ENCODE data around the gene NLRP6. TPM values are rescaled to one million over a fixed set of nuclear protein-coding genes. Genes with fewer than 3 reads are reported as not detected.
"Not testable (repeated sequence)": the region's sequence is repeated elsewhere in the genome, so short reads cannot be mapped to it uniquely, and the experiment has no call there.

Gene NLRP6
- total RNA-seq, 2 experiments from 2014 or later, result 0.25 to 0.65 TPM

DNA sequence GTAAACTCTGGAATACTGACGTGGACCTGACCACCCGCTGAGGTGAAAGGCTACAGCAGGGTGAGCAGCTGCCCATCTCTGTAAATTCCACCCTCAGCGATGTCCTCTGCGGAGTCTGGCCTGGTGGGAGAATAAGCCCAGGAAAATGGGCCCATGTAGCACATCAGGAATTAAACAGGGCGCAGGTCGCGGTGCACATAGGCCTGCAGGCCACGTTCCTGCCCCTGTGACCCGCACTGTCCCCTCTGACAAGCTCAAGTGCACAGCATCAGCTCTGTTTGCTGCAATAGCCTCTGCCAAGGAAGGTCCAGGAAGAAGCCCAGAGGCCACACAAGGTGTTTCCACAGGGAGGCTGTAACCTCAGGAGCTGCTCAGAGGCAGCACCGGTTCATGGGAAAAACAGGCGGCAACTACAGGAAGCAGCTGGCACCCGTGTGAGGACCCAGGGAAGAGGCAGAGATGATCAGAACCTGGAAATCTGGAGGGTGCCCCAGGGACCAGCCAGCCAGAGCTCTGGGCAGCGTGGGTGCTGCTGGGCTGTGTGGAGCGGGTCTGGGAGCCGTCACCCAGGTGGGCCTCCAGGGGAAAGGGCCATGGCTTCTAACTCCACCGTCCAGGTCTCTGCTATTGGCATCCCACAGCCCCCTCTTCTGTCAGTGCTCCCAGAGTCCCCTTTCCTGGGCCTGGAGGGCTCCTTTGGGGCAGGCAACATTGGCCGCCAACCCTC, 28.6 kb downstream of the NLRP6 start:
- no TSS peak for BruUV-seq (replicated peaks)
- intact Hi-C loops (cut with micrococcal nuclease; ENCODE audit: unreplicated experiment), result loop anchor here (10.0 kb wide), 1 partner anchor 52 kb away; no protein-coding TSS in a partner anchor
- no peaks in the 10 kb centered on the region for H4K20me1 ChIP-seq (ENCODE audit: insufficient read depth, low read length)
- no peak overlapping the region for H2AFZ ChIP-seq (ENCODE audit: low read length)
- POLR2A ChIA-PET, result interaction anchor here (0.7 to 1.2 kb wide), 2 partner anchors 10 to 24 kb away, joined by 3 to 4 read pairs; no protein-coding TSS in a partner anchor
- H3K4me3 ChIP-seq (ENCODE audit: low read depth, low read length, poor library complexity, severe bottlenecking), result no peak overlapping the region
- CTCF ChIA-PET (ENCODE audit: unreplicated experiment), result interaction anchor here (1.5 kb wide), 1 partner anchor 34 kb away, joined by 5 read pairs; no protein-coding TSS in a partner anchor
- no peaks in the 10 kb centered on the region for H3K79me2 ChIP-seq (ENCODE audit: insufficient read depth, low read depth, low read length)
- no peaks in the 10 kb centered on the region for H3K9me3 ChIP-seq (ENCODE audit: low read length)
- H3K27ac ChIP-seq (ENCODE audit: low read depth, low read length, poor library complexity, severe bottlenecking), result no peak overlapping the region
- H3K4me2 ChIP-seq (ENCODE audit: low read length), result no peak overlapping the region
- peaks cover 34% of the 10 kb centered on the region for H3K4me1 ChIP-seq (ENCODE audit: insufficient read depth, low read length, poor library complexity, severe bottlenecking)
- no peaks in the 10 kb centered on the region for H3K9me2 ChIP-seq (ENCODE audit: insufficient read depth, low read length)
- no peak for DNase-seq (ENCODE audit: low spot score)
- TF ChIP-seq CTCF (conservative IDR thresholded peaks at IDR 0.05; ENCODE audit: low read length) (no peak), EZH2phosphoT487 (IDR thresholded peaks at IDR 0.05; ENCODE audit: borderline replicate concordance, low read depth, low read length) (no peak)
- no peaks in the 10 kb centered on the region for H3K36me3 ChIP-seq (ENCODE audit: insufficient read depth, low read length)

DNA sequence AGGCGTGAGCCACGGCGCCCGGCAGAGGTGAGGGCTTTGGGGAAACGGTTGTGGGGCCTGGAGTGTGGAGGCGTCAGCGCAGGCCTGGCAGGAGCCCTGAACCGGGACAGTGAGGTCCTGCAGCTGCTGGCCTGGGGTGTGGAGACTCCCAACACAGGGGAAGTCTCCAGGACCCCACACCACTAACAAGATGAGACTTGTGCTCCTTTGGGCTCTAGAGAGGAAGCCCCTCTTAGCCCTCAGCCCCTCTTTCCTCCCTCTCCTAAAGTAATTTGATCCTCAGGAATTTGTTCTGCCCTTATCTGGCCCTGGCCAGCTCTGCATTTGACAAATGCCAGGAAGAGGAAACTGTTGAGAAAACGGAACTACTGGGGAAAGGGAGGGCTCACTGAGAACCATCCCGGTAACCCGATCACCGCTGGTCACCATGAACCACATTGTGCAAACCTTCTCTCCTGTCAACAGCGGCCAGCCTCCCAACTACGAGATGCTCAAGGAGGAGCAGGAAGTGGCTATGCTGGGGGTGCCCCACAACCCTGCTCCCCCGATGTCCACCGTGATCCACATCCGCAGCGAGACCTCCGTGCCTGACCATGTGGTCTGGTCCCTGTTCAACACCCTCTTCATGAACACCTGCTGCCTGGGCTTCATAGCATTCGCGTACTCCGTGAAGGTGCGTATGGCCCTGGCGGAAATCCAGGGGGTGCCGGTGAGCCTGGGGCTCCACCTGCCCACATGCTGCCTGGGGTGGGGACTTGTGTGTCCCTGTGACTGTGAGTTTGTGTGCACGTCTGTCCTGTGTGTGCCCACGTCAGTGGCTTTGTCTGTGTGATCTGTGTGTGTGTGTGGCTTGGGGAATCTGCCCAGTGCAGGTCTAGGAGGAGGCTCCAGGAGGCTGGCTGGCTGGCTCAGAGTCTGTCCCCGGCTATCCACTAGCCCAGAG, 29.8 kb downstream of the NLRP6 start, which contains the start of gene IFITM2:
Gene IFITM2 (plus strand): TSS at position 51 of the 943 bp plus-strand sequence. CDS start 377 bp downstream, at position 428.
- H3K27ac ChIP-seq (ENCODE audit: low read depth, low read length, poor library complexity, severe bottlenecking); H3K9me2 ChIP-seq (ENCODE audit: insufficient read depth, low read length); H3K36me3 ChIP-seq (ENCODE audit: insufficient read depth, low read length); CTCF ChIA-PET (ENCODE audit: unreplicated experiment); H4K20me1 ChIP-seq (ENCODE audit: insufficient read depth, low read length); H3K9me3 ChIP-seq (ENCODE audit: low read length); DNase-seq (ENCODE audit: low spot score); H3K79me2 ChIP-seq (ENCODE audit: insufficient read depth, low read depth, low read length): not testable (repeated sequence)
- BruUV-seq (replicated peaks), result TSS peak; percentile 96
- intact Hi-C loops (cut with micrococcal nuclease; ENCODE audit: unreplicated experiment), result loop anchor here (10.0 kb wide), 1 partner anchor 53 kb away; no protein-coding TSS in a partner anchor
- H3K4me2 ChIP-seq (ENCODE audit: low read length), result peak within 1 kb of the TSS; percentile 48; the same call in 1 of the 2 replicates
- peak within 1 kb of the TSS; percentile 63; the same call in 1 of the 2 replicates for H2AFZ ChIP-seq (ENCODE audit: low read length)
- H3K4me1 ChIP-seq (ENCODE audit: insufficient read depth, low read length, poor library complexity, severe bottlenecking), result peaks cover 44% of the 10 kb centered on the region
- POLR2A ChIA-PET, result interaction anchor here (0.6 kb wide), 1 partner anchor 9 kb away, joined by 3 read pairs; no protein-coding TSS in a partner anchor
- peak within 1 kb of the TSS; percentile 39 for H3K4me3 ChIP-seq (ENCODE audit: low read depth, low read length, poor library complexity, severe bottlenecking)

GRCh38 chr11:308740-309665, 30.8 kb downstream of the NLRP6 start:
- POLR2A ChIA-PET; H3K4me2 ChIP-seq (ENCODE audit: low read length); H3K36me3 ChIP-seq (ENCODE audit: insufficient read depth, low read length); H4K20me1 ChIP-seq (ENCODE audit: insufficient read depth, low read length); BruUV-seq (replicated peaks); H2AFZ ChIP-seq (ENCODE audit: low read length); DNase-seq (ENCODE audit: low spot score); H3K27ac ChIP-seq (ENCODE audit: low read depth, low read length, poor library complexity, severe bottlenecking); H3K9me2 ChIP-seq (ENCODE audit: insufficient read depth, low read length); CTCF ChIA-PET (ENCODE audit: unreplicated experiment); H3K9me3 ChIP-seq (ENCODE audit: low read length); H3K4me3 ChIP-seq (ENCODE audit: low read depth, low read length, poor library complexity, severe bottlenecking); H3K79me2 ChIP-seq (ENCODE audit: insufficient read depth, low read depth, low read length): not testable (repeated sequence)
- intact Hi-C loops (cut with micrococcal nuclease; ENCODE audit: unreplicated experiment), result loop anchor here (10.0 kb wide), 1 partner anchor 54 kb away; no protein-coding TSS in a partner anchor
- peaks cover 47% of the 10 kb centered on the region for H3K4me1 ChIP-seq (ENCODE audit: insufficient read depth, low read length, poor library complexity, severe bottlenecking)

- H3K27ac ChIP-seq (ENCODE audit: low read depth, low read length, poor library complexity, severe bottlenecking), result not testable (repeated sequence)
Observed at GRCh38 chr11:309979-310572, 31.9 kb downstream of the NLRP6 start.

More at GRCh38 chr11:309979-310572, 31.9 kb downstream of the NLRP6 start:
- H3K4me3 ChIP-seq (ENCODE audit: low read depth, low read length, poor library complexity, severe bottlenecking); BruUV-seq (replicated peaks); H2AFZ ChIP-seq (ENCODE audit: low read length); H3K9me2 ChIP-seq (ENCODE audit: insufficient read depth, low read length); H3K79me2 ChIP-seq (ENCODE audit: insufficient read depth, low read depth, low read length); POLR2A ChIA-PET; H3K36me3 ChIP-seq (ENCODE audit: insufficient read depth, low read length); H4K20me1 ChIP-seq (ENCODE audit: insufficient read depth, low read length); CTCF ChIA-PET (ENCODE audit: unreplicated experiment); DNase-seq (ENCODE audit: low spot score); H3K4me2 ChIP-seq (ENCODE audit: low read length); H3K9me3 ChIP-seq (ENCODE audit: low read length): not testable (repeated sequence)
- H3K4me1 ChIP-seq (ENCODE audit: insufficient read depth, low read length, poor library complexity, severe bottlenecking), result peaks cover 49% of the 10 kb centered on the region
- intact Hi-C loops (cut with micrococcal nuclease; ENCODE audit: unreplicated experiment), result loop anchor here (10.0 kb wide), 1 partner anchor 55 kb away; no protein-coding TSS in a partner anchor

Data from OCI-LY7 (cell line).